Fibroblast of skin of right quadriceps (primary cell): ENCODE results near the gene DDX31.

Source experiments
- DNase-seq: peaks from one replicate; pipeline ENCODE4 v3.0.0-alpha.2; 2013

The DDX31 gene

DNA sequence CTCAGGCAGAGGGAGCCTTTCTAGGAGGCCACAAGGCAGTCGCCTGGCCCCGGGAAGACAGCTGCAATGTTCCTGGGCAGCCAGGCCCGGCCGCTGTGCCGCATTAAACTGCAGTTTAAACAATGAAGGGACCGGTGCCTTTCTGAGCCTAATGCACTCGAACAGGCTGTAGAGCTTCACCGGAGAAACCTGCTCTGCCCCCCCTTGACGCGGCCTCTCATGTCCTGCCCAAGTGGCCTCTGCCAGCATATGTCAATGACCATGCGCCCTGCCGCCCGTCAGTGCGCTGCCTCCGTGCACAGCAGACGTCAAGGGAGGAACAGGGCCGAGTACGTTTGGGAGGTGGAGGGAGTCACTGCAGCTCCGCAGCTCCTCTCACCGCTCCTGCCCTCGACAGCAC lies 125.8 kb downstream of the DDX31 start:
- DNase-seq: no peak

DNA sequence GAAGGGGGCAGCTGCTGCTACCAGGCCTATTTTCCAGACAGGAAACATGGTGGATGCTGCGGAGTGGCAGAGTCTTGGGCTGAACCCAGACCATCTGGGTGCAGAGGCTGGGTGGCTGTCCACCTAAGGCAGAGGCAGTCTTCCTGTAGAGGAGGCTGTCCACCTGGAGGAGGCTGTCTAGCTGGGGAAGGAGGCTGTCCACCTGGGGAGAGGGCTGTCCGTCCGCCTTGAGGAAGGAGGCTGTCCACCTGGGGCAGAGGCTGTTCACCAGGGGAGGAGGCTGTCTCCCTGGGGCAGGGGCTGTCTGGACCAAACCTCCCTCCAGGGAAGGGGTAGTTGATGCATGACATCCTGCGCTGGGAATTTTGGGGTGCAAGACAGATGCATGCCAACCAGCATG lies 126.5 kb downstream of the DDX31 start:
- DNase-seq: no peak
